K562 (cell line): ENCODE measurements around the gene PTPRB. TPM values are rescaled to one million over a fixed set of nuclear protein-coding genes. Genes with fewer than 3 reads are reported as not detected.

Source experiments
- ATAC-seq: fragments of 200-7000 bp; cut with Tn5 transposase; 3 replicates; pipeline ENCODE4 v1.9.1; 2020; ENCODE audit warnings: moderate library complexity
- BruUV-seq: library from RNA; stranded (reverse); fragments of 400-500 nt; replicated peaks from 2 replicates; lab custom pipeline; 2021; lab: Mats Ljungman, UMichigan
- CTCF ChIA-PET: fragments of 300-600 bp; formaldehyde crosslinking; extraction: SDS; loops from one replicate; lab custom pipeline; 2021; ENCODE audit warnings: low intra/inter-chr PET ratio; lab: Yijun Ruan, JAX
- POLR2A ChIA-PET: fragments of 300-600, 350-650 bp; sonication (Branson Sonifier 250); formaldehyde crosslinking; extraction: SDS; loops from one replicate; lab custom pipeline; 2021; ENCODE audit warnings: antibody characterized with exemption, inconsistent platforms; lab: Yijun Ruan, JAX
- DNase-seq, 4 experiments: peaks; one replicate each; pipeline versions ENCODE4 v3.0.0 to v3.0.0-alpha.2; 2011 to 2018; ENCODE audit warnings: low spot score in 3 of 4, mixed read lengths in 3 of 4; ENCODE audit errors: extremely low read depth in 1 of 4
- FAIRE-seq: peaks from 2 replicates; lab custom pipeline; 2011; peaks lifted over from hg19 to GRCh38; lab: Jason Lieb, UNC
- H2AFZ ChIP-seq: 2 replicates; pipeline ENCODE4 v1.6.0; 2011; ENCODE audit warnings: low read depth, low read length, control low read depth, inconsistent platforms
- H3K27ac ChIP-seq: fragments of 200-600 bp; 3 replicates; pipeline ENCODE4 v1.8.0; 2011; ENCODE audit warnings: low read depth, mild to moderate bottlenecking, control low read depth, inconsistent platforms, low read length, moderate library complexity, mixed read lengths; ENCODE audit errors: extremely low read depth
- H3K27me3 ChIP-seq, 2 experiments: fragments of 300-600 bp in 1 of 2; 2 replicates in 1 of 2; 3 replicates in 1 of 2; pipeline versions ENCODE4 v1.6.0 to v1.8.0; 2011; ENCODE audit warnings: inconsistent platforms in 2 of 2, low read length in 2 of 2, mild to moderate bottlenecking in 1 of 2, mixed read lengths in 1 of 2, moderate library complexity in 1 of 2; ENCODE audit not compliant: control insufficient read depth in 2 of 2, insufficient read depth in 2 of 2
- H3K36me3 ChIP-seq: fragments of 300-600 bp; 3 replicates; pipeline ENCODE4 v1.8.0; 2011; ENCODE audit warnings: mild to moderate bottlenecking, low read length, inconsistent platforms; ENCODE audit not compliant: control insufficient read depth, insufficient read depth
- H3K4me1 ChIP-seq, 2 experiments: fragments of 200-600 bp in 1 of 2; replicated peaks in 1 of 2; 2 replicates in 1 of 2; 3 replicates in 1 of 2; pipeline versions ENCODE4 v1.5.1 to v1.8.0; 2011; ENCODE audit warnings: inconsistent platforms in 2 of 2, low read length in 2 of 2, mild to moderate bottlenecking in 1 of 2, mixed read lengths in 1 of 2, moderate library complexity in 1 of 2; ENCODE audit not compliant: control insufficient read depth in 2 of 2, insufficient read depth in 2 of 2
- H3K4me2 ChIP-seq: 2 replicates; pipeline ENCODE4 v1.6.1; 2011; ENCODE audit warnings: low read length, control low read depth, inconsistent platforms, mixed read lengths; ENCODE audit not compliant: insufficient read depth
- H3K4me3 ChIP-seq: fragments of 200-600 bp; sonication (generic), shearing (Covaris generic); 2 replicates; pipeline ENCODE4 v1.5.1; 2016; ENCODE audit warnings: control low read depth, inconsistent platforms
- H3K79me2 ChIP-seq: fragments of 200-600 bp; 3 replicates; pipeline ENCODE4 v1.8.0; 2011; ENCODE audit warnings: low read length, inconsistent platforms; ENCODE audit not compliant: control insufficient read depth, insufficient read depth
- H3K9ac ChIP-seq, 2 experiments: 2 replicates each; pipeline versions ENCODE4 v1.6.0 to v1.6.1; 2011; ENCODE audit warnings: low read depth in 2 of 2, low read length in 2 of 2, control low read depth in 1 of 2, inconsistent platforms in 1 of 2, mild to moderate bottlenecking in 1 of 2, mixed read lengths in 1 of 2; ENCODE audit not compliant: insufficient read depth in 1 of 2
- H3K9me1 ChIP-seq: one replicate; pipeline ENCODE4 v1.6.0; 2011; ENCODE audit warnings: inconsistent platforms, mild to moderate bottlenecking, low read length, moderate library complexity; ENCODE audit not compliant: control insufficient read depth, insufficient read depth
- H3K9me3 ChIP-seq: replicated peaks from 2 replicates; pipeline ENCODE4 v1.5.1; 2011; ENCODE audit warnings: low read depth, low read length, inconsistent platforms; ENCODE audit not compliant: control insufficient read depth, insufficient read depth
- H4K20me1 ChIP-seq: replicated peaks from 2 replicates; pipeline ENCODE4 v1.6.1; 2011; ENCODE audit warnings: low read length, inconsistent platforms, mixed read lengths; ENCODE audit not compliant: control insufficient read depth, insufficient read depth
- ATF7 ChIP-seq: fragments of 450-650 bp; IDR thresholded peaks from 2 replicates; pipeline ENCODE4 v1.7.1; 2014; ENCODE audit warnings: mild to moderate bottlenecking, moderate library complexity
- BRD4 ChIP-seq: fragments of 200-600 bp; sonication (generic); IDR thresholded peaks from 2 replicates; pipeline ENCODE4 v1.6.1; 2017; ENCODE audit warnings: inconsistent platforms
- MLLT1 ChIP-seq, 2 experiments: fragments of 450-650 bp; IDR thresholded peaks; 2 replicates each; pipeline ENCODE4 v1.6.1; 2016
- SNIP1 ChIP-seq: fragments of 450-650 bp; IDR thresholded peaks from 2 replicates; pipeline ENCODE4 v1.7.1; 2017; ENCODE audit warnings: low read depth, mild to moderate bottlenecking
- YBX1 ChIP-seq: fragments of 450-650 bp; IDR thresholded peaks from 2 replicates; pipeline ENCODE4 v1.7.1; 2016; ENCODE audit warnings: mild to moderate bottlenecking
- ZBTB33 ChIP-seq: sonication (generic); formaldehyde crosslinking; IDR thresholded peaks from 2 replicates; pipeline ENCODE4 v1.8.1; 2023; ENCODE audit warnings: mild to moderate bottlenecking, missing genetic modification reagents
- ZNF121 ChIP-seq: sonication (generic); formaldehyde crosslinking; conservative IDR thresholded peaks from 2 replicates; pipeline ENCODE4 v1.8.0; 2022; ENCODE audit warnings: missing genetic modification reagents
- WGBS: fragments of 100-300 bp; shearing (Covaris generic); methylation state at CpG from one replicate; pipeline ENCODE4 v1.1.6; 2016; ENCODE audit warnings: low coverage, mixed read lengths; ENCODE audit not compliant: insufficient coverage; ENCODE audit errors: missing lambda C conversion rate; 5-methylcytosine and 5-hydroxymethylcytosine counted together
- in situ Hi-C: fragments of 300-500 bp; cut with MboI; formaldehyde crosslinking; loops from 4 replicates; pipeline ENCODE4 v1.15.0; 2018; ENCODE audit warnings: inconsistent platforms, mixed read lengths
- intact Hi-C: fragments of 100-400 bp; cut with micrococcal nuclease; formaldehyde crosslinking; loops from 2 replicates; pipeline ENCODE4 v1.14.2; 2022
- polyA plus RNA-seq, 8 experiments: library from polyadenylated mRNA; depleted of rRNA in 4 of 8; stranded (reverse) in 5 of 8; unstranded in 3 of 8; fragments of >200 nt; fragmentation: Nextera tagmentation in 2 of 8; fragmentation: Illumina TruSeq in 1 of 8; extraction: Ambion mirVana in 2 of 8; extraction: Trizol in 1 of 8; gene quantifications; 2 replicates each; pipeline versions ENCODE4 v1.2.1 to v1.2.3, GENCODE V29; 2011 to 2014; ENCODE audit warnings: inconsistent platforms in 1 of 8, missing spikeins in 1 of 8
- total RNA-seq, 7 experiments: library from RNA; depleted of rRNA in 6 of 7; stranded (reverse); fragments of >200 nt in 6 of 7; fragmentation: Illumina TruSeq in 2 of 7; extraction: Trizol in 2 of 7; gene quantifications; 2 replicates each; pipeline versions ENCODE4 v1.2.1 to v1.2.3, GENCODE V29; 2011 to 2021; ENCODE audit warnings: low replicate concordance in 1 of 7
- TF ChIP-seq, protein P1 (sequence below): sonication (generic); formaldehyde crosslinking; IDR thresholded peaks from 2 replicates; pipeline ENCODE4 v1.8.1; 2023; ENCODE audit warnings: missing genetic modification reagents, mild to moderate bottlenecking, borderline replicate concordance
- TF ChIP-seq, protein P2 (sequence below): sonication (generic); formaldehyde crosslinking; IDR thresholded peaks from 2 replicates; pipeline ENCODE4 v1.9.0; 2022; ENCODE audit warnings: mild to moderate bottlenecking, missing genetic modification reagents
- TF ChIP-seq, protein P3 (sequence below): fragments of 450-650 bp; IDR thresholded peaks from 2 replicates; pipeline ENCODE4 v1.6.1; 2018; ENCODE audit not compliant: partially characterized antibody

The PTPRB gene
- total and polyA plus RNA-seq, 9 of the 15 experiments (the other 6 are each of a cell fraction or from before 2014, with no cell fraction given), result 0.46 to 5.9 (median 3.1) TPM

GRCh38 chr12:70540996-70541395, 96.2 kb downstream of the PTPRB start:
- Histone ChIP-seq H3K4me1 (no peaks in the 10 kb centered on the region), H2AFZ (no peak overlapping the region), H3K79me2 (no peaks in the 10 kb centered on the region), H3K9me1 (no peaks in the 10 kb centered on the region), H4K20me1 (no peaks in the 10 kb centered on the region), H3K4me3 (no peak overlapping the region), H3K9me3 (no peaks in the 10 kb centered on the region), H3K36me3 (peaks cover 18% of the 10 kb centered on the region; the same call in 1 of the 3 replicates), H3K9ac (no peak overlapping the region), H3K27ac (no peak overlapping the region), H3K27me3 (no peaks in the 10 kb centered on the region), H3K4me2 (no peak overlapping the region)
- DNase-seq, result no peak
- intact Hi-C loops (no loop called here), in situ Hi-C loops (no loop called here)
- 6% methylated on average over 1 of the region's 1 CpG for WGBS
- no peak for ATAC-seq
- no TSS peak for BruUV-seq
- FAIRE-seq, result no peak
- ChIA-PET POLR2A (interaction anchor here (0.6 kb wide), 1 partner anchor 940 kb away, joined by 3 read pairs; no protein-coding TSS in a partner anchor), CTCF (no interaction called here)
- TF ChIP-seq MLLT1 (IDR thresholded peaks at IDR 0.05), result no peak
- TF ChIP-seq, protein P1, sequence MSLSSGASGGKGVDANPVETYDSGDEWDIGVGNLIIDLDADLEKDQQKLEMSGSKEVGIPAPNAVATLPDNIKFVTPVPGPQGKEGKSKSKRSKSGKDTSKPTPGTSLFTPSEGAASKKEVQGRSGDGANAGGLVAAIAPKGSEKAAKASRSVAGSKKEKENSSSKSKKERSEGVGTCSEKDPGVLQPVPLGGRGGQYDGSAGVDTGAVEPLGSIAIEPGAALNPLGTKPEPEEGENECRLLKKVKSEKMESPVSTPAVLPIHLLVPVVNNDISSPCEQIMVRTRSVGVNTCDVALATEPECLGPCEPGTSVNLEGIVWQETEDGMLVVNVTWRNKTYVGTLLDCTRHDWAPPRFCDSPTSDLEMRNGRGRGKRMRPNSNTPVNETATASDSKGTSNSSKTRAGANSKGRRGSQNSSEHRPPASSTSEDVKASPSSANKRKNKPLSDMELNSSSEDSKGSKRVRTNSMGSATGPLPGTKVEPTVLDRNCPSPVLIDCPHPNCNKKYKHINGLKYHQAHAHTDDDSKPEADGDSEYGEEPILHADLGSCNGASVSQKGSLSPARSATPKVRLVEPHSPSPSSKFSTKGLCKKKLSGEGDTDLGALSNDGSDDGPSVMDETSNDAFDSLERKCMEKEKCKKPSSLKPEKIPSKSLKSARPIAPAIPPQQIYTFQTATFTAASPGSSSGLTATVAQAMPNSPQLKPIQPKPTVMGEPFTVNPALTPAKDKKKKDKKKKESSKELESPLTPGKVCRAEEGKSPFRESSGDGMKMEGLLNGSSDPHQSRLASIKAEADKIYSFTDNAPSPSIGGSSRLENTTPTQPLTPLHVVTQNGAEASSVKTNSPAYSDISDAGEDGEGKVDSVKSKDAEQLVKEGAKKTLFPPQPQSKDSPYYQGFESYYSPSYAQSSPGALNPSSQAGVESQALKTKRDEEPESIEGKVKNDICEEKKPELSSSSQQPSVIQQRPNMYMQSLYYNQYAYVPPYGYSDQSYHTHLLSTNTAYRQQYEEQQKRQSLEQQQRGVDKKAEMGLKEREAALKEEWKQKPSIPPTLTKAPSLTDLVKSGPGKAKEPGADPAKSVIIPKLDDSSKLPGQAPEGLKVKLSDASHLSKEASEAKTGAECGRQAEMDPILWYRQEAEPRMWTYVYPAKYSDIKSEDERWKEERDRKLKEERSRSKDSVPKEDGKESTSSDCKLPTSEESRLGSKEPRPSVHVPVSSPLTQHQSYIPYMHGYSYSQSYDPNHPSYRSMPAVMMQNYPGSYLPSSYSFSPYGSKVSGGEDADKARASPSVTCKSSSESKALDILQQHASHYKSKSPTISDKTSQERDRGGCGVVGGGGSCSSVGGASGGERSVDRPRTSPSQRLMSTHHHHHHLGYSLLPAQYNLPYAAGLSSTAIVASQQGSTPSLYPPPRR (CRISPR knock-in tag), result no peak
- no peak for TF ChIP-seq YBX1
- no peak for TF ChIP-seq ZBTB33 (CRISPR knock-in tag)
- TF ChIP-seq, protein P2, sequence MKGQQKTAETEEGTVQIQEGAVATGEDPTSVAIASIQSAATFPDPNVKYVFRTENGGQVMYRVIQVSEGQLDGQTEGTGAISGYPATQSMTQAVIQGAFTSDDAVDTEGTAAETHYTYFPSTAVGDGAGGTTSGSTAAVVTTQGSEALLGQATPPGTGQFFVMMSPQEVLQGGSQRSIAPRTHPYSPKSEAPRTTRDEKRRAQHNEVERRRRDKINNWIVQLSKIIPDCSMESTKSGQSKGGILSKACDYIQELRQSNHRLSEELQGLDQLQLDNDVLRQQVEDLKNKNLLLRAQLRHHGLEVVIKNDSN, result no peak
- TF ChIP-seq ATF7, result no peak
- TF ChIP-seq, protein P3, sequence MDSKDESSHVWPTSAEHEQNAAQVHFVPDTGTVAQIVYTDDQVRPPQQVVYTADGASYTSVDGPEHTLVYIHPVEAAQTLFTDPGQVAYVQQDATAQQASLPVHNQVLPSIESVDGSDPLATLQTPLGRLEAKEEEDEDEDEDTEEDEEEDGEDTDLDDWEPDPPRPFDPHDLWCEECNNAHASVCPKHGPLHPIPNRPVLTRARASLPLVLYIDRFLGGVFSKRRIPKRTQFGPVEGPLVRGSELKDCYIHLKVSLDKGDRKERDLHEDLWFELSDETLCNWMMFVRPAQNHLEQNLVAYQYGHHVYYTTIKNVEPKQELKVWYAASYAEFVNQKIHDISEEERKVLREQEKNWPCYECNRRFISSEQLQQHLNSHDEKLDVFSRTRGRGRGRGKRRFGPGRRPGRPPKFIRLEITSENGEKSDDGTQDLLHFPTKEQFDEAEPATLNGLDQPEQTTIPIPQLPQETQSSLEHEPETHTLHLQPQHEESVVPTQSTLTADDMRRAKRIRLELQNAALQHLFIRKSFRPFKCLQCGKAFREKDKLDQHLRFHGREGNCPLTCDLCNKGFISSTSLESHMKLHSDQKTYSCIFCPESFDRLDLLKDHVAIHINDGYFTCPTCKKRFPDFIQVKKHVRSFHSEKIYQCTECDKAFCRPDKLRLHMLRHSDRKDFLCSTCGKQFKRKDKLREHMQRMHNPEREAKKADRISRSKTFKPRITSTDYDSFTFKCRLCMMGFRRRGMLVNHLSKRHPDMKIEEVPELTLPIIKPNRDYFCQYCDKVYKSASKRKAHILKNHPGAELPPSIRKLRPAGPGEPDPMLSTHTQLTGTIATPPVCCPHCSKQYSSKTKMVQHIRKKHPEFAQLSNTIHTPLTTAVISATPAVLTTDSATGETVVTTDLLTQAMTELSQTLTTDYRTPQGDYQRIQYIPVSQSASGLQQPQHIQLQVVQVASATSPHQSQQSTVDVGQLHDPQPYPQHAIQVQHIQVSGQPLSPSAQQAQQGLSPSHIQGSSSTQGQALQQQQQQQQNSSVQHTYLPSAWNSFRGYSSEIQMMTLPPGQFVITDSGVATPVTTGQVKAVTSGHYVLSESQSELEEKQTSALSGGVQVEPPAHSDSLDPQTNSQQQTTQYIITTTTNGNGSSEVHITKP, result no peak
- TF ChIP-seq SNIP1, result no peak
- no peak for TF ChIP-seq BRD4
- TF ChIP-seq ZNF121 (CRISPR knock-in tag), result no peak
